ENCODE measurements around the gene WDR83.
"Not testable (repeated sequence)": the region's sequence is repeated elsewhere in the genome, so short reads cannot be mapped to it uniquely, and the experiment has no call there.

WDR83 gene

GRCh38 chr19:12656899-12657571 lies 9.6 kb upstream of the WDR83 start:
- no peak for DNase-seq (ENCODE audit: low read depth)

GRCh38 chr19:12657966-12658365 lies 8.6 kb upstream of the WDR83 start:
- no peak for DNase-seq (ENCODE audit: low read depth)

DNA sequence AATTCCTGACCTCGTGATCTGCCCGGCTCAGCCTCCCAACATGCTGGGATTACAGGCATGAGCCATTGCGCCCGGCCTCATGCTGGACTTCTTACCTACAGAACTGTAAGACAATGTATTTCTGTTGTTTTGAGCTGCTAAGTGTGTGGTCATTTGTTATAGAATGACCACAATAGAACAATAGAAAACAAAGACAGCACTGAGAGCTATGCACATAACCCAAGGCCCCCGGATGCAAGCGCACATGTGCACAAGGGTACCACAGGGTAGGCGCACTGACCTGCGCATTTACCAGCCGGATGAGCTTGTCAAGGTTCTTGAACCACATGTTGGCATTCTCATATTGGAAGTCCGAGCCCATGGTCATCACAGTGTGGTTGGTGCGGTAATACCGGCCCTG lies 5.6 kb upstream of the WDR83 start:
- DNase-seq (ENCODE audit: low read depth) = no peak

DNA sequence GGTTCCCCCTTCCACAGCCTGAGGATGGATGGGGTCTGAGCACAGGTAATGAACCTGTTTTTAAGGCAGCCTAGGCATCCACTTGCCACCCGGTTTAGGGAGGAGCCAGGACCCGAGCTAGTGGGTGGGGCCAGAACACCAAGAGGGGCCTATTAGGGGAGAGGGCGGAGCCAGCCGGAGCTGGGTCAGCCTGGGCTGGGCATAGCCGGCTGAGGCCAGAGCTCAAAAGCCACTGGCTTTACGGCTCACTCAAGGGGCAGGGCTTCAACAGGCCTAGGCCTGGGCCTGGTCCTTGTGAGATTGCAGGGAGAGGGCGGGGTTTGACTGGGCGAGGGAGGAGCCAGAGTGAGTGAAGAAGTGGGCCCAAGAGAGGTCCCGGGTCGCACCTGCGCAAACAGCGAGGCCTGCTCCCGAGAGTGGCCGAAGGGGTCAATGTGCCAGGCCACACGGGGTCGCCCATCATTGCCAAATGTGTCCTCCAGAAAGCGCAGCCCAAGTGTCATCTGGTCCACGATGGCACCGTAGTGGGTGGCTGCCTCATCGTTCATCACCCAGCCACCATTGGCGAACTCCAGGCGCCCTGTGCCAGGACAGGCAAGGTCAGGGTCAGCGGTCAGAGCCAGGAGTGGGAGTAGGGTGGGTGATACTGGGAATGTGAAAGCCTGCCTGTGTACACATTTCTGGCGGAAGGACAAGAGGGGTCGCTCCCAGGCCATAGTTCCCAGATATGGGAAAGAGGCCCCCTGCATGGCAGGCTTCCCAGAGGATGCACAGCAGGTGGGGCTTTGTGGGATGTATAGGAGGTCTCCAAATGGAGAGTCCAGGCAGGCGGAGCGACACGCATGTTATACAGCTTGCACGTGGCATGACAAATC lies 2.0 kb upstream of the WDR83 start:
- DNase-seq (ENCODE audit: low read depth) = no peak

GRCh38 chr19:12665281-12665573 lies 1.4 kb upstream of the WDR83 start:
- no peak for DNase-seq (ENCODE audit: low read depth)

DNA sequence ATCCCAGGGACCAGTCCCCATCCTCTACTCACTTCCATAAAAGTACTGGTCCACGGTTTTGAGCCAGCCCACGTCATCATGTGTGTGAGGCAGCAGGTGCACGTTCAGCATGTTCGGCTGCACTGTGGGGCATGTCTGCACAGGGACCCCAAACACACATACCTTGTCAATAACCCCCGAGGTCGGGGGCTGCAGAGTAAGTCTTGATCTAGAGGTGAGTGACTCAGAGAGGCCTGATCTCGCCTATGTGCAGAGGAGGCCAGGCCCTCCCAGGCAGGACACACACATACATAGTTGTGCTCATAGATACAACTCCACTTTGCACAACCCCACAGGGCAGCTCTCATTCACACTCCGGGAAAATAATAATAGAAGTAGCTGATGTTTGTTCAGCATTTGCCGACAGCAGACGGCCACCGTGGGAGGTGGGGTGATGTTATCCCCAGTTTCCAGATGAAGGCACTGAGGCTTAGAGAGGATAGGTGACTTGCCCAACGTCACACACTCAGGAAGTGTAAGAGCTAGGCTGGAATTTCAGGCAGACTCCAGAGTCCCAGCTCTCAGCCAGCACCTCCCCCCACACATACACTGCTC lies 839 bp upstream of the WDR83 start:
- DNase-seq (ENCODE audit: low read depth) = no peak

- DNase-seq (ENCODE audit: low read depth) = no peak
Measured at GRCh38 chr19:12667731-12668302, 1.2 kb downstream of the WDR83 start.

GRCh38 chr19:12668346-12668745 lies 1.7 kb downstream of the WDR83 start:
- no peak for DNase-seq (ENCODE audit: low read depth)

- no peak for DNase-seq (ENCODE audit: low read depth)
Measured at GRCh38 chr19:12668932-12669269, 2.3 kb downstream of the WDR83 start.

DNA sequence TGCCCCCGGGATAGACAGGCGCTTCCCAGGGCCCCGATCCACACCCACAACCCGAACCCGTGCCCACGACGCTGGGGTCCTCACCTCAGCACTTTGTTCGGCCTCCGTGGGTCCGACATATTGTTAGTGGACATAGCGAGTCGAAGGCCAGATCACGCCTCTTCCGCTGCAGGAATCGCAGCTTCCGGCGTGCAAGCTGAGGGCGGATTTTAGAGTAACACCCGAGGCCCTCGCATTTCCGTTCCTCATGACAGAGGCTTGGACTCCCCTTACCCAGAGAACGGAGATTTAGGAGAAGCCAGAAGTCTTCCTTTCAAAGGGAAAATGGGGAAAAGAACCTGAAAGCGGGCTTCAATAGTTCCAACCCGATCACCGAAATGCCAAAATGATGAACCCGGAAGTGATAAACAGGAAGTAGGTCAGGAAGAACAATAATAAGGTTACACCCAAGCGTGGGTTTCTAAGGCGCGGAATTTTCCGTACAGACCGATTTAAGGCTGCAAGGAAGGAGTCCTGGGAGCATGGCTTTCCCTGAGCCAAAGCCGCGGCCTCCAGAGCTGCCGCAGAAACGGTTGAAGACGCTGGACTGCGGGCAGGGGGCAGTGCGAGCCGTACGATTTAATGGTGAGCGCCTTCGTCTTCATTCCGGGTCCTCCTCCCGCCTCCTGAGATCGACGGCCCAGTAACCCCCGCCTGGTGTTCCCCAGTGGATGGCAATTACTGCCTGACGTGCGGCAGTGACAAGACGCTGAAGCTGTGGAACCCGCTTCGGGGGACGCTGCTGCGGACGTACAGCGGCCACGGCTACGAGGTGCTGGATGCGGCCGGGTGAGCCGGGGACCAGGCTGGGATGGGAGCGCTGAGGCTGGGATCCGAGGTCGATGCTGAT lies 2.9 kb downstream of the WDR83 start:
- DNase-seq (ENCODE audit: low read depth) = peak; percentile 53

- DNase-seq (ENCODE audit: low read depth) = no peak
Measured at GRCh38 chr19:12670159-12670928, 3.7 kb downstream of the WDR83 start.

GRCh38 chr19:12672744-12673143 lies 6.1 kb downstream of the WDR83 start:
- no peak for DNase-seq (ENCODE audit: low read depth)

GRCh38 chr19:12675399-12675798 lies 8.8 kb downstream of the WDR83 start:
- no peak for DNase-seq (ENCODE audit: low read depth)

DNA sequence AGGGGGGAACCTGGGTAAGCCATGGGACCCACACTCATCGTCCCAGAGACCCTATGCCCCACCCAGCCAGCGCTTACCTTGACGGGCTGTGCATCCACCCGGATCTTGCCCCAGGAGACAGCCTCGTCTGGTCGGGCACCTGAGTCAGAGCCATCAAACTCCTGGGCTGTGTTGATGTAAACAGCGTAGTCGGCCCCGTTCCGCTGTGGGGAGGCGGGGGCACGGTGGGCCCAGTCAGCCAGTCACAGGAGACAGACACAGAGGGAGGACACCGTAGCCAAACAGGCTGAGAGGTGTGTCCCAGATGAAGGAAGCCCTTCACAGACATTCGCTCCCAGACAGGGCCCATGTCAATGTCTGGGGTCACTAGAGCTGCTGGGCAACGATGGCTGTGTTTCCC lies 9.3 kb downstream of the WDR83 start:
- DNase-seq (ENCODE audit: low read depth) = no peak

GRCh38 chr19:12676384-12676792 lies 9.8 kb downstream of the WDR83 start:
- peak; percentile 83 for DNase-seq (ENCODE audit: low read depth)

DNA sequence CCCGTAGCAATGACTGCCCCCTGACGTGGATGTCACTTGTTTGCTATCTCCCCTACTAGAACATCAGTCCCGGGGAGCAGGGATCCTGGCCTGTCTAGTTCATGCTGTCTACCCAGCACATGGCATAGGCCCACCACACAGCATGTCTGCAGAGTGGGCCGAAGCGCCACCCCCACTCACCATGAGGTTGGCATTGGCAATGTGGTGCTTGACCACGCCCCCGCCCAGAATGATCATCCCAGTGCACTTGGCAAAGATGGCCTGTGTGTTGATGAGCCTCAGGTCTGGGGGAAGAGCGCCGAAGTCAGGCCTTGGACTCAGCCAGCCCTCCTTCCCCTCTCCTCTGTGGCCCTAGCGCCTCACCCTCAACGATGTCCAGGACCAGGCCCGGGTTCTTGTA lies 10.3 kb downstream of the WDR83 start:
- DNase-seq (ENCODE audit: low read depth) = no peak

GRCh38 chr19:12678039-12678438 lies 11.4 kb downstream of the WDR83 start:
- DNase-seq (ENCODE audit: low read depth) = not testable (repeated sequence)

DNA sequence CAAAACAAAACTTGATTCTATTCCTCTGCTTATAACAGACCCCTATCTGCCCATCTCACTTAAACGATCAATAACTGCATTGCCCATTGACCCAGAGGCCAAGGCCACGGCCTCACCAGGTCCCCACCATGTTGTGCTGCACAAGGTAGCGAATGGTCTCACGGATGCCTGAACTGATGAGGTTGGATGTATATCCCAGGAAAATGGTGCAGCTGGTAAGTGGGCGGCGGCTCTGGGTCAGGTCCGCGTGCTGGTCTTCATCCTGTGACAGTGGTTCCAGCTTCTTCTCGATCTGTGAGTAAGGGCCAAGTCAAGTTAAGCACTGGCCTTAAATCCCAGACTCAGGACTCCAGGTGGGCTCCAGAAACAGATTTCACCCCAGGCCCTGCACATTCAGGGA lies 13.4 kb downstream of the WDR83 start:
- no peak for DNase-seq (ENCODE audit: low read depth)

DNA sequence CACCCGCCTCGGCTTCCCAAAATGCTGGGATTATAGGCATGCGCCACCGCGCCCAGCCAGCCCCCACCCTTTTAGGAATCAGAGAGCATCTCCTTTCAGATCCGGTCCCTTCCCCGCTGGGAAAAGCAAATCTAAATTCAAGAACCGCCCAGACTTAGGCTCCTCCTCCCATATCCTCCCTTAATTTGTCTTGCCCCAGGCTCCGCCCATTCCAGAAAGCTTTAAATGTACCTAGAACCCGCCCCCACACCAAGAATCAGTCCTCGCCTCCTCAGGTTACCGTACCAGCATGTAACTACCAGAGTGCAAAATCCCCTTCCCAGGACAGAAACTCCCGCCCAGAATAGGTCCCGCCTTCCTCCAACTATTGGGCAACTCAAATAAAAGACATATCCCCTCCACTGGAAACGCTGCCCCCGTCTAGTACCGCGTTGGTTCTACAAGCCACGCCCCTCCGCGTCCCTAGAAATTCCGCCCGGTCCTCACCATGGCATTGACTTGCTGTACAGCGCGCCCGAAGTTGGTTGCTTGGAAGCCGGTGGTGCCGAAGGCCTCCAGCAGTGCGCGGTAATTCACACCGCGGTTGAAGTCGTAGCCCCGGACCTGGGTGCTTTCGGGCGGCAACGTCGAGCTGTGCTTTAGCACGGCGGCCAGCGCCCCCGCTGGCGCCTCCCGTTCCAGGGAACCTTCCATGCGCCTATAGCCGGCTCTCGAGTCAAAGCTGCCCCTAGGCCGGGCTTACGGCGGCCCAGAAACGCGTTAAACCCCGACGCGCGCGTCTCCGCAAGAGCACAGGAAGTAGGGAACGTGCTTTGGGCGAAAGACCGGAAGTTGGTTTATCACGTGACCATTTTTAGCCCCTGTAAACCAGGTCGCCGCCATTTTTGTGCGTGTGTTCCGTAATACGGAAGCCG lies 14.7 kb downstream of the WDR83 start, which contains the start of gene DHPS:
Gene DHPS (minus strand): TSS at position 807 of the 914 bp plus-strand sequence. CDS start 114 bp downstream, at position 693.
- peak; percentile 57 for DNase-seq (ENCODE audit: low read depth)

GRCh38 chr19:12685831-12686230 lies 19.2 kb downstream of the WDR83 start:
- DNase-seq (ENCODE audit: low read depth) = no peak
